Measurements from ENCODE around the gene PRKD2.

PRKD2 gene

GRCh38 chr19:46726971-46727501 lies 10.1 kb upstream of the PRKD2 start:
- Mint-ChIP-seq H3K36me3 (ENCODE audit: insufficient read depth) (peaks cover 40% of the 10 kb centered on the region), H3K27me3 (no peaks in the 10 kb centered on the region), H3K4me1 (peaks cover 31% of the 10 kb centered on the region), H3K9me3 (no peaks in the 10 kb centered on the region), H3K27ac (ENCODE audit: low read depth) (no peak overlapping the region), H3K4me3 (no peak overlapping the region)
- DNase-seq (ENCODE audit: low spot score in 2 of 2) (no peak), ATAC-seq (replicated peaks; ENCODE audit: extremely low read depth, poor library complexity, severe bottlenecking) (no peak)

GRCh38 chr19:46726551-46726950 lies 9.6 kb upstream of the PRKD2 start:
- Mint-ChIP-seq H3K36me3 (ENCODE audit: insufficient read depth) (peaks cover 40% of the 10 kb centered on the region), H3K4me1 (peaks cover 28% of the 10 kb centered on the region), H3K27ac (ENCODE audit: low read depth) (peak overlapping the region; percentile 22), H3K4me3 (no peak overlapping the region), H3K27me3 (no peaks in the 10 kb centered on the region), H3K9me3 (no peaks in the 10 kb centered on the region)
- no peak for ATAC-seq (replicated peaks; ENCODE audit: extremely low read depth, poor library complexity, severe bottlenecking)
- DNase-seq (ENCODE audit: low spot score in 2 of 2): no peak

GRCh38 chr19:46725859-46726393 lies 9.0 kb upstream of the PRKD2 start:
- ATAC-seq (replicated peaks; ENCODE audit: extremely low read depth, poor library complexity, severe bottlenecking) (no peak), DNase-seq (ENCODE audit: low spot score in 2 of 2) (no peak)
- Mint-ChIP-seq H3K9me3 (no peaks in the 10 kb centered on the region), H3K27me3 (no peaks in the 10 kb centered on the region), H3K4me3 (no peak overlapping the region), H3K36me3 (ENCODE audit: insufficient read depth) (peaks cover 38% of the 10 kb centered on the region), H3K4me1 (peaks cover 28% of the 10 kb centered on the region), H3K27ac (ENCODE audit: low read depth) (peak overlapping the region; percentile 22)

GRCh38 chr19:46725036-46725820 lies 8.3 kb upstream of the PRKD2 start:
- no peak overlapping the region for H3K4me3 Mint-ChIP-seq
- ATAC-seq (replicated peaks; ENCODE audit: extremely low read depth, poor library complexity, severe bottlenecking) (no peak), DNase-seq (ENCODE audit: low spot score in 2 of 2) (no peak)
- peaks cover 36% of the 10 kb centered on the region for H3K36me3 Mint-ChIP-seq (ENCODE audit: insufficient read depth)
- H3K9me3 Mint-ChIP-seq: no peaks in the 10 kb centered on the region
- peak overlapping the region; percentile 22 for H3K27ac Mint-ChIP-seq (ENCODE audit: low read depth)
- H3K4me1 Mint-ChIP-seq: peaks cover 30% of the 10 kb centered on the region
- no peaks in the 10 kb centered on the region for H3K27me3 Mint-ChIP-seq

GRCh38 chr19:46724468-46724867 lies 7.6 kb upstream of the PRKD2 start:
- H3K27ac Mint-ChIP-seq (ENCODE audit: low read depth): no peak overlapping the region
- H3K9me3 Mint-ChIP-seq: no peaks in the 10 kb centered on the region
- H3K4me3 Mint-ChIP-seq: no peak overlapping the region
- H3K27me3 Mint-ChIP-seq: no peaks in the 10 kb centered on the region
- DNase-seq (ENCODE audit: low spot score in 2 of 2) (no peak), ATAC-seq (replicated peaks; ENCODE audit: extremely low read depth, poor library complexity, severe bottlenecking) (no peak)
- peaks cover 36% of the 10 kb centered on the region for H3K36me3 Mint-ChIP-seq (ENCODE audit: insufficient read depth)
- peaks cover 33% of the 10 kb centered on the region for H3K4me1 Mint-ChIP-seq

- Mint-ChIP-seq H3K27ac (ENCODE audit: low read depth) (no peak overlapping the region), H3K4me3 (no peak overlapping the region), H3K4me1 (peaks cover 34% of the 10 kb centered on the region), H3K27me3 (no peaks in the 10 kb centered on the region), H3K9me3 (no peaks in the 10 kb centered on the region), H3K36me3 (ENCODE audit: insufficient read depth) (peaks cover 27% of the 10 kb centered on the region)
- DNase-seq (ENCODE audit: low spot score in 2 of 2): no peak
- no peak for ATAC-seq (replicated peaks; ENCODE audit: extremely low read depth, poor library complexity, severe bottlenecking)
Measured at GRCh38 chr19:46723471-46723870, 6.6 kb upstream of the PRKD2 start.

GRCh38 chr19:46723023-46723461 lies 6.1 kb upstream of the PRKD2 start:
- Mint-ChIP-seq H3K9me3 (no peaks in the 10 kb centered on the region), H3K4me3 (no peak overlapping the region), H3K36me3 (ENCODE audit: insufficient read depth) (peaks cover 26% of the 10 kb centered on the region), H3K27ac (ENCODE audit: low read depth) (no peak overlapping the region), H3K4me1 (peaks cover 37% of the 10 kb centered on the region), H3K27me3 (no peaks in the 10 kb centered on the region)
- ATAC-seq (replicated peaks; ENCODE audit: extremely low read depth, poor library complexity, severe bottlenecking): no peak
- no peak for DNase-seq (ENCODE audit: low spot score in 2 of 2)

- Mint-ChIP-seq H3K4me1 (peaks cover 42% of the 10 kb centered on the region), H3K4me3 (no peak overlapping the region), H3K27me3 (no peaks in the 10 kb centered on the region), H3K36me3 (ENCODE audit: insufficient read depth) (peaks cover 25% of the 10 kb centered on the region), H3K27ac (ENCODE audit: low read depth) (peak overlapping the region; percentile 75), H3K9me3 (no peaks in the 10 kb centered on the region)
- DNase-seq (ENCODE audit: low spot score in 2 of 2): no peak
- no peak for ATAC-seq (replicated peaks; ENCODE audit: extremely low read depth, poor library complexity, severe bottlenecking)
Measured at GRCh38 chr19:46722421-46723022, 5.6 kb upstream of the PRKD2 start.

- Mint-ChIP-seq H3K4me1 (peaks cover 44% of the 10 kb centered on the region), H3K9me3 (no peaks in the 10 kb centered on the region)
Measured at GRCh38 chr19:46722004-46722380, 5.1 kb upstream of the PRKD2 start.

GRCh38 chr19:46721269-46722003 lies 4.5 kb upstream of the PRKD2 start:
- Mint-ChIP-seq H3K4me1 (peaks cover 49% of the 10 kb centered on the region), H3K9me3 (no peaks in the 10 kb centered on the region), H3K4me3 (no peak overlapping the region), H3K27me3 (no peaks in the 10 kb centered on the region), H3K36me3 (ENCODE audit: insufficient read depth) (peaks cover 26% of the 10 kb centered on the region), H3K27ac (ENCODE audit: low read depth) (peak overlapping the region; percentile 75)
- ATAC-seq (replicated peaks; ENCODE audit: extremely low read depth, poor library complexity, severe bottlenecking) (no peak), DNase-seq (ENCODE audit: low spot score in 2 of 2) (no peak)

More at GRCh38 chr19:46722004-46722380, 5.1 kb upstream of the PRKD2 start:
- ATAC-seq (replicated peaks; ENCODE audit: extremely low read depth, poor library complexity, severe bottlenecking) (no peak), DNase-seq (ENCODE audit: low spot score in 2 of 2) (no peak)
- H3K36me3 Mint-ChIP-seq (ENCODE audit: insufficient read depth): peaks cover 21% of the 10 kb centered on the region
- H3K4me3 Mint-ChIP-seq: no peak overlapping the region
- peak overlapping the region; percentile 75 for H3K27ac Mint-ChIP-seq (ENCODE audit: low read depth)
- H3K27me3 Mint-ChIP-seq: no peaks in the 10 kb centered on the region

GRCh38 chr19:46720503-46721239 lies 3.8 kb upstream of the PRKD2 start:
- no peaks in the 10 kb centered on the region for H3K27me3 Mint-ChIP-seq
- peaks cover 50% of the 10 kb centered on the region for H3K4me1 Mint-ChIP-seq
- no peak for DNase-seq (ENCODE audit: low spot score in 2 of 2)
- peaks cover 24% of the 10 kb centered on the region for H3K36me3 Mint-ChIP-seq (ENCODE audit: insufficient read depth)
- H3K9me3 Mint-ChIP-seq: no peaks in the 10 kb centered on the region
- no peak for ATAC-seq (replicated peaks; ENCODE audit: extremely low read depth, poor library complexity, severe bottlenecking)
- no peak overlapping the region for H3K4me3 Mint-ChIP-seq
- no peak overlapping the region for H3K27ac Mint-ChIP-seq (ENCODE audit: low read depth)
